Activated naive CD8-positive, alpha-beta T cell treated with anti-CD3 and anti-CD28 coated beads, Interleukin-2, amount 50 U/mL, for 24 hours (primary cell): Measurements from ENCODE around the gene TP53BP2.
A peak's percentile ranks its signal among the peaks of the same experiment; 100 is the strongest.

ENCODE experiments used
- ATAC-seq: fragments of 150-1000 bp; cut with Tn5 transposase; one replicate; pipeline ENCODE4 v1.10.0; 2021
- DNase-seq: peaks from one replicate; pipeline ENCODE4 v3.0.0; 2021
- H3K27ac Mint-ChIP-seq: one replicate; pipeline ENCODE4 v1.8.0; 2021; ENCODE audit warnings: mild to moderate bottlenecking, mixed read lengths
- H3K27me3 Mint-ChIP-seq: one replicate; pipeline ENCODE4 v1.8.0; 2021; ENCODE audit warnings: mixed read lengths
- H3K36me3 Mint-ChIP-seq: one replicate; pipeline ENCODE4 v1.8.0; 2021; ENCODE audit warnings: low read depth, mixed read lengths
- H3K4me1 Mint-ChIP-seq: one replicate; pipeline ENCODE4 v1.8.0; 2021; ENCODE audit warnings: mixed read lengths
- H3K4me3 Mint-ChIP-seq: one replicate; pipeline ENCODE4 v1.8.0; 2021; ENCODE audit warnings: mild to moderate bottlenecking, moderate library complexity, mixed read lengths
- H3K9me3 Mint-ChIP-seq: one replicate; pipeline ENCODE4 v1.8.0; 2021; ENCODE audit warnings: mixed read lengths

The TP53BP2 gene

DNA sequence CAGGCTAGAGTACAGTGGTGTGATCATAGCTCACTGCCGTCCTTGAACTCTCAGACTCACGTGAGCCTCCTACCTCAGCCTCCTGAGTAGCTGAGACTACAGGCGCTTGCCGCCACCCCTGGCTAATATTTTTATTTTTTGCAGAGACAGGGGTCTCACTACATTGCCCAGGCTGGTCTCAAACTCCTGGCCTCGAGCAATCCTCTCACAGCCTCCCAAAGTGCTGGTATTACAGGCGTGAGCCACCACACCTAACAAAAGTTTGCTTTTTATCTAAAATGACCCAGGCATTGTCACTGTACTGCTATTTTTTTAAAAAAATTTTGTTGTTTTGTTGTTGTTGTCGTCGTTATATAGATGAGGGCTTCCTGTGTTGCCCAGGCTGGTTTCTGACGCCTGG, 87.0 kb downstream of the TP53BP2 start:
- Mint-ChIP-seq H3K9me3 (no peaks in the 10 kb centered on the region), H3K27ac (no peak overlapping the region), H3K4me1 (no peaks in the 10 kb centered on the region), H3K36me3 (peaks cover 17% of the 10 kb centered on the region), H3K4me3 (no peak overlapping the region), H3K27me3 (no peaks in the 10 kb centered on the region)
- DNase-seq (no peak), ATAC-seq (no peak)

DNA sequence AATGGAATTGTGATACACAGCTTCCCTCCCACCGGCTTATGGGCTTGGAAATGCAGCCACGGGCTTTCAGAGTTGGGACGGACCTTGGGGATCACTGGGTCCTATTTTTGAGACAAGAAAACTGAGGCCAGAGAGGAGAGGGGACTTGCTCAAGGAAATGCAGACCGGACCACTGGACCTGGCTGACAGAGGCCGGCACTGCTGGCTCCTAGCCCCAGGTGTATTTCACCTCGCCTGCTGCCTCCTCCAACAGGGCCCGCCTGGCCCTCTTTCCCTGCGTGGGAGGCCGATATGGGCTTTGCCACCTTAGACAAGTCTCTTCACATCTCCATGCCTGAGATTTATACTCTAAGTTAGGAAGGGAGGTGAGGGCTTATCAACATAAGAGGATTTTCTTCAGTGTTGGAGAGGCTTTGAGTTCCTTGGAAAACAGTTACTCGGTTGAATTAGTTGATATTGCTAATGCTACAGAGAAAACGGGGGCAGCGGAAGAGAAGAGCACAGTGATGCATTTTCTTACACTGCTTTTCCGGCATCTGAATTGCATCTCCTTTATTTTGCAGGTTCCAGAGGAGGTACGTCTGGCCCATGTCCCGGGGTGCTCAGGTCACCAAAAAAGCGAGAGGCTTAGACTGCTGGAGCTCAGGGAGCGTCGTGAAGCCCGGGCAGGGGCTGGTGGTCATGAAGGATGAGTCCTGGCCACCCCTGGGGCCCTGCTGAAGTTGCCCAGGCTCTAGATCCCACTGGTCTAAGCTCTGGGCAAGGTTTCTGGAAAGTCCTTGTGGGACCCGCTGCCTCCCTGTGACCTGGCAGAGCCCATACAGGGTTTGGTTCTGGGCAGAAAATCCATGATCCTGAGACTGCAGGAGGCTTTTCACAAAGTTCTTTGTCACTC, 88.7 kb downstream of the TP53BP2 start:
- H3K36me3 Mint-ChIP-seq: peaks cover 15% of the 10 kb centered on the region
- no peaks in the 10 kb centered on the region for H3K27me3 Mint-ChIP-seq
- DNase-seq (no peak), ATAC-seq (no peak)
- no peaks in the 10 kb centered on the region for H3K4me1 Mint-ChIP-seq
- H3K4me3 Mint-ChIP-seq: no peak overlapping the region
- H3K9me3 Mint-ChIP-seq: no peaks in the 10 kb centered on the region
- no peak overlapping the region for H3K27ac Mint-ChIP-seq

DNA sequence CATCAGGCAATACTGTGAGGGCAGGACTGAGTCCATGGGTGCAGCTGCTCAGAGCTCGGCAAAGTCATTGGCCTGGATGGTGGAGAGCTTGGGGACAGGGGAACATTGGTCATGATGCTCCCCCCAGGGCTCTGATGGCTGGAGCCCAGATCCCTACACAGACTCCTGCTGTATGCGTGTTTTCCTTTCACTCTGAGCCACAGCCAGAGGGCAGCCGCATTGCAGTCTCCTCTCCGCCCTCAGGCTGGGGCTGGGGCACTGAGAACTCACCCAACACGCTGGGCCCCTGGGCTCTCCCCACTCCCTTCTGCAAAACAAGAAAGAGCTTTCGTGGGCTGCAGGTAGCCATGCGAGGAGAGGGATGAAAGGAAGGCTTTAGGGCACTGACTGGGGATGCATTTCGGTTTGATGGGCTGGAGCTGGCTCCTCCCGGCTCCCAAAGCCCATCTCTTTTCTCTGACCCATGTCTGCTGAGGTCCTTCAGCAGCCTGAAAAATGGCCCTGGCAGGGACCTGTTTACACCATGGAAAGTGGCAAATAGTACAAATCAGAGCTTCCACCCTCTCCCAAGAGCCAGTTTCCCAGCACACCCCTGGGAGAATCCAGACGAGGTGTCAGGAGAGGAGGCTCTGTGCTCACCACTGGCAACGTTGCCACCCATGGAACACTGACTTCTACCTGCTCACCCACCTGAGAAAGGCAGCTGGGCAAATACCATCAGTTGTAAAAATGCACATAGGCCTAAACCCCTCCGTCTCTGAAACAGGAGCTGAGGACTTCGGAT, 89.6 kb downstream of the TP53BP2 start:
- Mint-ChIP-seq H3K9me3 (no peaks in the 10 kb centered on the region), H3K4me3 (no peak overlapping the region), H3K27me3 (no peaks in the 10 kb centered on the region), H3K27ac (no peak overlapping the region), H3K36me3 (peaks cover 14% of the 10 kb centered on the region), H3K4me1 (no peaks in the 10 kb centered on the region)
- ATAC-seq (no peak), DNase-seq (no peak)

DNA sequence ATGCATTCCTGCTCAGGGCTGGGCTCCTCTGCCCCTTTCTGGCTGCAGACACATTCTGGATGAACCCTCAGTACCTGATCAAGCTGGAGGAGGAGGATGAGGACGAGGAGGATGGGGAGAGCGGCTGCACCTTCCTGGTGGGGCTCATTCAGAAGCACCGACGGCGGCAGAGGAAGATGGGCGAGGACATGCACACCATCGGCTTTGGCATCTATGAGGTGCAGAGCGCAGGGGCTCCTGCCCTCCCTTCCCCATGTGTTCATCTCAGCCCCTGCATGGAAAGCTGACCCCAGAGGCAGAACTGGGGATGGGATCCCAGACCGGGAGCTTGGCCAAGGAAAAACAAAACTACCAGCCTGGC, 90.3 kb downstream of the TP53BP2 start:
- H3K27me3 Mint-ChIP-seq: no peaks in the 10 kb centered on the region
- no peak overlapping the region for H3K27ac Mint-ChIP-seq
- ATAC-seq (no peak), DNase-seq (no peak)
- peaks cover 14% of the 10 kb centered on the region for H3K36me3 Mint-ChIP-seq
- no peaks in the 10 kb centered on the region for H3K9me3 Mint-ChIP-seq
- no peak overlapping the region for H3K4me3 Mint-ChIP-seq
- H3K4me1 Mint-ChIP-seq: no peaks in the 10 kb centered on the region

DNA sequence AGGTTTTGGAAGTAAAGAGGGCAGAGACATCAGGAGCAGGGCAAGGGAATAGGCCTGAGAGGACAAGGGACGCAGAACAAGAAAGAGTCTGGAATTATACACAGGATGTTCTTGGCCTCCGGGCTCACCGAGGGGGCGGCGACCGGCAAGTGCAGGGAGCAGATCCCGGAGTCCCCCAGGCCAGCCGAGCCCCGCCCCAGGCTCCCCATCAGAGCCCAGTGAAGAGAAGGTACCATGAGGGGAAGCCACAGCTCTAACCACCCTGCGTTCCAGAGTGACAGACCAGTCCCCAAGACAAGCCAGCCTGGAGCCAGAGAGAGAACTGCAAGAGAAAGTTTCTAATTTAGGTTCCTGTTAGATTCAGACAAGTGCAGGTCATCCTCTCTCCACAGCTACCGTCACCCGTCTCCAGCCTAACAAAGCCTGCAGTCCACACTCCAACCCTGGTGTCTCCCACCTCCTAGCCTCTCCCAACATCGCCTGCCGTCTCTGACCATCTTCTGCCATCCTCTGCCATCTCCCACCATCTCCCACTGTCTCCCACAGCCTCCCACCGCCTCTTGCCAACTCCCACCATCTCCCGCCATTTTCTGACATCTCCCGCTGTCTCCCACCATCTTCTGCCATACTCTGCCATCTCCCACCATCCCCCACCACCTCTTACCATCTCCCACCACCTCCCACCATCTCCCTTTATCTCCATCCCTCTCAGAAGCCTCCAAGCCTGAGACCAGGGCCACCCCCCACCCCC, 90.9 kb downstream of the TP53BP2 start:
- no peak overlapping the region for H3K27ac Mint-ChIP-seq
- no peak overlapping the region for H3K4me3 Mint-ChIP-seq
- DNase-seq (no peak), ATAC-seq (no peak)
- no peaks in the 10 kb centered on the region for H3K27me3 Mint-ChIP-seq
- H3K4me1 Mint-ChIP-seq: no peaks in the 10 kb centered on the region
- H3K9me3 Mint-ChIP-seq: no peaks in the 10 kb centered on the region
- peaks cover 15% of the 10 kb centered on the region for H3K36me3 Mint-ChIP-seq

DNA sequence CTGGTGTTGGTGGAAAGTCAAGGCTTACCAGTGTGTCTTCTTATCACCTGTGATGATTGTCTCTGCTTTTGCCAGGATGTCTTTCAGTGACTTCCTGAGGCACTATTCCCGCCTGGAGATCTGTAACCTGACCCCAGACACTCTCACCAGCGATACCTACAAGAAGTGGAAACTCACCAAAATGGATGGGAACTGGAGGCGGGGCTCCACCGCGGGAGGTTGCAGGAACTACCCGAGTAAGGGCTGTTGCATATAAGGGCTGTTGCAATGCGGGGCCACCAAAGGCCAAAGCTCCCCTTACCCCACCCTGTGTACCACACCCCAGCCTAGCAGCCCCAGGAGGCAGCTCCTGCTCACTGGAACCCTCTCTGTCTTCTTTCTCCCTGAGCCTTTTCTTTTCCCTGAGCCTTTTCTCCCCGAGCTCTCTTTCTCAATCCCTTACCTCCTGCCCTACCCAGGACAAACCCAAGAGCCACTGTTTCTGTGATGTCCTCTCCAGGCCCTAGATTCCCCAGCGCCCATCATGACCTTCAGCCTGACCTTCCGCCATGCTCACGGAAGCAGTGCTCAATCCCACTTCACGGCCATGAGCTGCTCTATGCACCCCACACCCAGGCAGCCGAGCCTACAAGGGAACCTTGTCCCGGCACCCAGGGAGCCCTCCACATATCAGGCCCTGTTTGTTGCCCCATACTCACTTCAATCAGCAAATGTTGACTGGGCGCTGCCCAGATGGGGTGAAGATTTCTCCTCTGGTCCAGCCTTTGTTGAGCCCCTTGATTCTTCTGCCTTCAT, 92.8 kb downstream of the TP53BP2 start:
- DNase-seq (no peak), ATAC-seq (no peak)
- Mint-ChIP-seq H3K27me3 (no peaks in the 10 kb centered on the region), H3K27ac (no peak overlapping the region), H3K9me3 (no peaks in the 10 kb centered on the region), H3K4me1 (peaks cover 8% of the 10 kb centered on the region), H3K36me3 (peaks cover 12% of the 10 kb centered on the region), H3K4me3 (no peak overlapping the region)

DNA sequence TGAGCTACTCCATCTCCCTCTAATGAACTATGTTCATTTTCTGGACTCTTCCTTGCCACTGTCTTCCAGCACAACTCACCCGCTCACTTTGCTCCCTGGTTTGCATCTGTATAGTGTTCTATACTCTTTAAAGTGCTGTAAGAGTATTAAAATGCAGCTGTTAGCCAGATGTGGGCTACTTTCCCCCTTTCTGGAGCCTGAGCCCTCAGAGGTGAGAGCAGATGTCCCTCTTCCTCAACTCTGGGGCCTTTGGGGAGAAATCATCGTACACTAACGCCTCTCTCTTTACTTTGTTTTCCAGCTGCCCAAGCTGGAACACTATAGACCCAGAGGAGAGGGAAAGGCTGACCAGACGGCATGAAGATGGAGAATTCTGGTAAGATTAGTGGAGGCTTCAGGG, 94.1 kb downstream of the TP53BP2 start:
- no peak overlapping the region for H3K27ac Mint-ChIP-seq
- H3K27me3 Mint-ChIP-seq: no peaks in the 10 kb centered on the region
- no peaks in the 10 kb centered on the region for H3K9me3 Mint-ChIP-seq
- peaks cover 12% of the 10 kb centered on the region for H3K4me1 Mint-ChIP-seq
- DNase-seq (no peak), ATAC-seq (no peak)
- H3K4me3 Mint-ChIP-seq: no peak overlapping the region
- H3K36me3 Mint-ChIP-seq: peaks cover 16% of the 10 kb centered on the region

DNA sequence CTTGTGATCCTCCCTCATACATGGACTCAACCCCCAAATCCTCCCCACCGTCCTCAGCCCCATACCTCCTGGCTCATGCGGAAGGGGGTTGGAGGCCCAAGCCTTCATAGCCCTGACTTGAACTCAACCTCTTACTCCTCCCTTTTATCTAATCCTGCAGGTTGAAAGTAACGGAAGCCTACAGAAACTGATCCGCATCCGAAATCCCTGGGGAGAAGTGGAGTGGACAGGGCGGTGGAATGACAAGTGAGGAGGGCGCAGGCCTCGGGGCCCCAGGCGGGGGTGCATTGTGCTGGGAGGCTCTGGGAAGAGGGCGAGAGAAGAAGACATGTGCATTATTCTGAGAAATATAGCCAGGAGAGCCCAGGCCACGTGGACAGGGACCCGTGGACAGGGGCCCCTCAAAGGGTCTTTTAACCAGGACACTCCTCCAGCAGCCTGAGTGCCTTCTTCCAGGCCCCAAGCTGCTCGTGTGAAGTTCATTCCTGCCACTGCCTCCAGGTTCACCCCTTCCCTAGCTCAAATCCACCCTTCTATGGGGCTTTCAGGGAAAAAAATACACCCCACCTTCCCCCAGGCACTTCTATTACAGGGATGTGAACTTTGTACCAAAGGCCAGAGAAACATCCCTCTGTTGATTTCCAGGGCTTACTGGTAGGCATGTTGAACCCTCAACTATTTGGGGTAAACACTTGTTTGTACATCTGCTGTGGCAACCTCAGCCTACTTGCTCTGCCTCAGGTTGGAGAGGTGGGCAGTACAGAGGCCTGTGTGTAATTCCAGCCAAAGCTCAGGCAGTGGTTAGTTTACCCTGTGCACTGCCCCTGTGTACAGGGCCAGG, 94.8 kb downstream of the TP53BP2 start:
- Mint-ChIP-seq H3K36me3 (peaks cover 16% of the 10 kb centered on the region), H3K9me3 (no peaks in the 10 kb centered on the region), H3K27me3 (no peaks in the 10 kb centered on the region), H3K4me3 (no peak overlapping the region), H3K4me1 (peaks cover 12% of the 10 kb centered on the region), H3K27ac (no peak overlapping the region)
- ATAC-seq (no peak), DNase-seq (no peak)

DNA sequence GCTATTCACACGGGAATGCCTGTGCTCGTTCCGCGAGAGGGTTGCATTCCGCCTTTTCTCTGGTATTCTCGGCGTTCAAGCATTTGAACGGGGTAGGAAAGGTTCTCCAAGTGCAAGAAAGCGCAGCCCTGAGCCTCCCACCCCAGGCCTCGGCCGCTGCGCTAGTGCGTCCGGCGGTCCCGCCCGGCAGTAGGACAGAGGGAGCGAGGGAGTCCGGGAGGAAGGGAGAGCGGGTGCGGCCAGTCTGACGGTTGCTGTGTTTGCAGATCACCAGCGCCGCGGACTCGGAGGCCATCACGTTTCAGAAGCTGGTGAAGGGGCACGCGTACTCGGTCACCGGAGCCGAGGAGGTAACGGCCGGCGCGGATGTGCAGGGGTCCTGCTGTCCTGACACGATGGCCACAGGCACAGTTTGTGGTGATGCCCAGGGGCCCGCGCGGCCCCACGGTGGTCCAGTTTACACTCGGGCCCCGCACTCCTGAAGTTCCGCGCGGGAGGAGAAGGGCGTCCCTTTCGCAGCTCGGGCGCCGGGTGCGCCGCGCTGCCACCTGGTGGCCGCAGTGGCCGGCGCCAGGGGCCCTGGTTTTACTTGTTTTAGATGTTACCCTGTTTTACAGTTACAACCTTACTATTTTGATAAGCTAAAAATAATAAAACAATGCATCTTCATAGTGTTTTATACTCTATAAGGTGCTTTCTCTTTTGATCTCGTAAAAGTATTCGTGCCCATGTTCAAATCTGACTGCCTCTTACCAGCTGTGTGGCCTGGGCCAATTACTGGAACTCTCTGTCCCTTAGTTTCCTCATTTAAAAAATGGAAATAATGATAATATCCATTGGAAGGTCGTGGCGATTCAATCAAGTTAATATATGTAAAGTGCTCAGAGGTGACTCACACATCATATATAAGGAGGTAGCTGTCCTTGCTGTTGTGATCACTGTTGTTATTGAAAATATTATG, 96.7 kb downstream of the TP53BP2 start:
- DNase-seq (peak; percentile 71), ATAC-seq (peak; percentile 78)
- no peaks in the 10 kb centered on the region for H3K9me3 Mint-ChIP-seq
- peak overlapping the region; percentile 49 for H3K4me3 Mint-ChIP-seq
- H3K27ac Mint-ChIP-seq: no peak overlapping the region
- peaks cover 16% of the 10 kb centered on the region for H3K36me3 Mint-ChIP-seq
- H3K4me1 Mint-ChIP-seq: peaks cover 12% of the 10 kb centered on the region
- no peaks in the 10 kb centered on the region for H3K27me3 Mint-ChIP-seq

DNA sequence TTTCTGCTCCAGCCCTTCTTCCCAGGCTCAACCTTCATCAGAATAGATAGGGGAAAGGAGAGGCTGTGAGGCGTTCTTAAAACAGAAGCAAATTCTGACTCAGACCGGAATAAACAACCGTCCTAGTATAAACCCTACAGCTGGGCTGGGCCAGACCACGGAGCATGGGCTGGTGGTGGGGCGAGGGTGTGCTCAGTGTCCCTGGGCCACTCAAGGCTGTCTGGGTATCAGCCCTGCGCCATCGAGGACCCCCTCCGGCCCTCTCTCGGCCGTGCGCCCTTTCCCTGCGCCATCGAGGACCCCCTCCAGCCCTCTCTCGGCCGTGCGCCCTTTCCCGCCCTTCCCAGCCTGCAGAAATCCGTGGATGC, 97.4 kb downstream of the TP53BP2 start:
- Mint-ChIP-seq H3K27me3 (no peaks in the 10 kb centered on the region), H3K9me3 (no peaks in the 10 kb centered on the region), H3K36me3 (peaks cover 16% of the 10 kb centered on the region), H3K27ac (no peak overlapping the region), H3K4me3 (peak overlapping the region; percentile 49), H3K4me1 (peaks cover 12% of the 10 kb centered on the region)
- peak; percentile 45 for ATAC-seq
- DNase-seq: peak; percentile 12

DNA sequence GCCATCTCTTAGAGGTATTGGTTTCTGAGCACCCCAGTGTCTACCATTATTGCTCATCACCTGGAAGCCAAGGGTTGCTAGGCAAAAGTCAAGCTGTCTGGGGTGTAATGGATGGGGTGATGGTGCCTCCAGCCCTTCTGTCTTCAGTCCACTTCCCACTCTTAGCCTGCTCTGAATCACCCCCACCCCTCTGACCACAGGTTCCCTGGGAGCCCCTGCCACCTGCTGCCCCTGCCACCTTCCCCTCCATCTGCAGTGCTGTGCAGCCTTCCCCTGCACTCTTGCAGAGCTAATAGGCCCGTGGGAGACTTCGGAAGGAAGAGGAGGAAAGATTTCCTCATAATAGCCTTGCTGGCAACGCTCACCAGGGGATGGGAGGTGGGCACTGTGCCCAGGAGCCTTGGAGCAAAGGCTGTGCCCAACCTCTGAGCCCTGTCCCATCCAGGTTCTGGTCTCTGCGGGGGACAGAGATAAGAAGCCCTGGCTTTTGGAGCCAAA, 97.9 kb downstream of the TP53BP2 start:
- ATAC-seq (peak; percentile 48), DNase-seq (no peak)
- Mint-ChIP-seq H3K4me1 (peaks cover 12% of the 10 kb centered on the region), H3K9me3 (no peaks in the 10 kb centered on the region), H3K36me3 (peaks cover 11% of the 10 kb centered on the region), H3K4me3 (no peak overlapping the region), H3K27ac (no peak overlapping the region), H3K27me3 (no peaks in the 10 kb centered on the region)

DNA sequence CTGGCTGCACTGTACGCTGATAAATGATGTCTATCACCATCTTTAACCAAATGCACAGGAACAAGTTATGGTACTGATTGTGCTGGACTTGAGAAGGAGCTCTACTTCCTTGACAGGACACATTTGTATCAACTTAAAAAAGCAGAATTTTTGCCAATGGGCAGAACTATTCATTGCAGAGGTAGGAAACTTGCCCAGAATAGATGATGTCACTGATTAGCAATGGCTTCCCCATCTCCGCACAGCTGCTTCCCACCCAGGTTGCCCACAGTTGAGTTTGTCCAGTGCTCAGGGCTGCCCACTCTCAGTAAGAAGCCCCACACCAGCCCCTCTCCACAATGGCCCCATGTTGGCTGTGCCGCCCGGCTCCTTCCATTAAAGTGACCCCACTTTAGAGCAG, 100.0 kb downstream of the TP53BP2 start:
- Mint-ChIP-seq H3K4me3 (no peak overlapping the region), H3K9me3 (no peaks in the 10 kb centered on the region), H3K36me3 (peaks cover 9% of the 10 kb centered on the region), H3K4me1 (peaks cover 12% of the 10 kb centered on the region), H3K27me3 (no peaks in the 10 kb centered on the region), H3K27ac (no peak overlapping the region)
- DNase-seq: no peak
- ATAC-seq: no peak
